ENCODE data around the gene BCORL1.

Gene BCORL1

DNA sequence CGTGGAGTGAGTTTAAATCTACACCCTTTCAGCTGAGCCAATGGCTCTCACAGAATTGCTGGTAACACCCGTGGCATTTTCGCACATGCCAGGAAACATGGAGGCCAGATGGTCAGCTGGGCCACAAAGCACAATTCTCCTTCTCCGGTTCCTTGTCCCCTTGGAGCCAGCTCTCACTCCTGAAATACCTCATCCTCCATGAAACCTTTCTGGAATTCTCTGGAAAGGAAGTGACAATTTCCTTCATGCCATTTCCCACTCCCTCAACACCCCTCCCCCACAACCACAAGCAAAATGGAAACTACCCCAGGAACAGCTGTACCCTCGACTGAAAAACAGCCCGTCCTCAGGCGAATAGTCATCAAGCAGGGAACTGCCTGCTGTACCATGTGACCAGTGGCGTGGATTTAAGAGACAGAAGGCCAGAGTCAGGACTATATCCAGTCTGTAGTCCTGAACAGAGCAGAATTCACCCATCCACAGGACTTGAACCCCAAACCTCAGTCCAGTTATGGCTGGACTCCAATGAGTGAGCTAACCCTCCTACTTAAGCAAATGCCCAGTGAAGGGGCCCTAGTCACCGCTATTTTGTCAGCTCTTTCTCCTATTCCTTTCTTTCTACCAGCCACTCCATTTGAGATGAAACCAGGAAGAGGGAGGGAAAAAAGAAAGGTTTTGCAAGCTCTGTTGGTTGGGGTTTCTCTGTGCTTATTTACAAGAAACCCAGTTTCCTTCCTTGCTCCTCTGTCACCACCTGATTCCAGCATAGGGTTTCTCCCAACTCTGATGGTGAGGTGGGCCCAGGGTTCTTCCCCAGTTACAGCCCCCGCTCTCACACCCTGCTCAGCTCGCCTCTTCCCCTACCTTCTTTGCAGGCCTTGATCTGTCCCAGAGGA lies 103.4 kb downstream of the BCORL1 start:
- no peak overlapping the region for H3K27ac ChIP-seq
- TF ChIP-seq, protein P1, sequence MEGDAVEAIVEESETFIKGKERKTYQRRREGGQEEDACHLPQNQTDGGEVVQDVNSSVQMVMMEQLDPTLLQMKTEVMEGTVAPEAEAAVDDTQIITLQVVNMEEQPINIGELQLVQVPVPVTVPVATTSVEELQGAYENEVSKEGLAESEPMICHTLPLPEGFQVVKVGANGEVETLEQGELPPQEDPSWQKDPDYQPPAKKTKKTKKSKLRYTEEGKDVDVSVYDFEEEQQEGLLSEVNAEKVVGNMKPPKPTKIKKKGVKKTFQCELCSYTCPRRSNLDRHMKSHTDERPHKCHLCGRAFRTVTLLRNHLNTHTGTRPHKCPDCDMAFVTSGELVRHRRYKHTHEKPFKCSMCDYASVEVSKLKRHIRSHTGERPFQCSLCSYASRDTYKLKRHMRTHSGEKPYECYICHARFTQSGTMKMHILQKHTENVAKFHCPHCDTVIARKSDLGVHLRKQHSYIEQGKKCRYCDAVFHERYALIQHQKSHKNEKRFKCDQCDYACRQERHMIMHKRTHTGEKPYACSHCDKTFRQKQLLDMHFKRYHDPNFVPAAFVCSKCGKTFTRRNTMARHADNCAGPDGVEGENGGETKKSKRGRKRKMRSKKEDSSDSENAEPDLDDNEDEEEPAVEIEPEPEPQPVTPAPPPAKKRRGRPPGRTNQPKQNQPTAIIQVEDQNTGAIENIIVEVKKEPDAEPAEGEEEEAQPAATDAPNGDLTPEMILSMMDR (conservative IDR thresholded peaks at IDR 0.05) = no peak

DNA sequence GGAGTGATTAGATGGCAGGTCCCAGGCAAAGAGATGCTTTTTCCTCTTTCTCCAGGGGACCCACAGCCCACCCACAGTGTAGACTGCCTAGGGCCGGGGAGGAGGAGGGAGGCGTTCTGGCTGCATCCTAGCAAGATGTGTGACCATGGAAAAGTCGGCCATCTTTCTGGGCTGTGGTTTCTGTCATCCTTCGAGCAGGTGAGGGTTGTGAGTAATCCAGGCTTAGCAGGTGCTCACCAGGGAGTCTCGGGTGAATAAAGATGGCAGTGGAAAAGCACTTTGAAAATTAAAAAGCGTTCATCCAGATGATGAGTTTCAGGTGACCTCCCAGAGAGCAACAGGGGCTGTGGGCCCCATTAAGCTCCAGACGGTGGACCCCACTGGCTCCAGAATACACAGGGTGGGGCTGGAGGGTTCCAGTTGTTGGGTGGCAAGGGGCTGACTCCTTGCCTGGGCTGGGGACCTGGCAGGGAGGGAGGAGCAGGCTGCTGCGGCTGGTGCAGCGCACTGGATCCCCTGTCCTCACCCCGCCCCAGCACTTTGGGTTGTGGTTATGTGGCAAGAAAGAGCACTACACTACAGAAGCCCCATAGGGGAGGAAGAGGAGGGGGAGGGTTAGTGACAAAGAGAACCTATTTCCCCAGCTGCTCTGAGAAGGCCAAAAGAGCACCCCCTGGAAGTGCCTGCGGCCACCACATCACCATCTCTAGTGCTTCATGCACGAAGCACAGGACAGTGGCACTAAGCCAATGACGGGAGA lies 104.2 kb downstream of the BCORL1 start:
- TF ChIP-seq, protein P1 (conservative IDR thresholded peaks at IDR 0.05) = no peak
- H3K27ac ChIP-seq = no peak overlapping the region

DNA sequence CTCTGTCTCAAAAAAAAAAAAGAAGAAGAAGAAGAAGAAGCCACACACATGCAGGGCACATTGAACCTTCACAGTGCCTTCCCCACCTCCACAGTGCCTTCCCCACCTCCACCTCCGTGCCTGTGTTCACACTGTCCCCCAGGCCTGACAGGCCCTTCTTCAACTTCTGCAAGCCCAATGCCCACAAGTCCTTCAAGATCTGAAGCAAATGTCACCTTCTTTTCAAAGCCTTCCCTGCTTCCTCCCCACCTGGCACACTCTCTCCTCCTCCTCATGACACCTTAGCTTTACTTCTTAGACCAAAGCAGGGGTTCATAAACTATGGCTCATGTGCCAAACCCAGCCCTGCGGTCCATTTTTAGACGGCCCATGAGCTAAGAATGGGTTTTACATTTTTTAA lies 107.9 kb downstream of the BCORL1 start:
- H3K27ac ChIP-seq = no peak overlapping the region
- TF ChIP-seq, protein P1 (conservative IDR thresholded peaks at IDR 0.05) = no peak

DNA sequence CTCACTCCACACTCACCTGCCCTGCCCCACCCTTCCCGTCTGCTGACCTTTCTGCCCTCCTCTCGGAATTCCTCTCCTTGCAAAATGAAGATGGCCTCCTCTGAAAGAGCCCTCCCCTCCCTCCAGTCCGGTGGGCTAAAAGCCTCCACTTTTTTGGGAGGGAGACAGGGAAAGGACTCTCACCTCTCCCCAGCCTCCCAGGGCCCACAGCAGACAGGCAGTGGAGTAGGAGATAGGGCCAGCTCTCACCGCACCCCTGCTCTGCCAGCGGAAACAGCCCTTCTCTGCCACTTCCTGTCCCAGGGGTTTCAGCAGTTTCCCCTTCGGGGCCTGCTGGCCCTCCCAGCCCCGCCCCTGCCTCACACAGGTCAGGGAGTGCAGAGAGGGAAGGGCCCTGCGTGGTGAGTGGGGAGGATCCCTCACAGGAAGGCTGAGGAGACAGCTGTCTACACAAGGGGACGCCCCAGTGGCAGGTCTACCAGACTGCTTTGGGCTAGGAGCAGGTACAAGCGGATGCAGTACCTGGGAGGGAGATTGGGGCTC lies 109.6 kb downstream of the BCORL1 start:
- TF ChIP-seq, protein P1 (conservative IDR thresholded peaks at IDR 0.05) = no peak
- H3K27ac ChIP-seq = no peak overlapping the region

DNA sequence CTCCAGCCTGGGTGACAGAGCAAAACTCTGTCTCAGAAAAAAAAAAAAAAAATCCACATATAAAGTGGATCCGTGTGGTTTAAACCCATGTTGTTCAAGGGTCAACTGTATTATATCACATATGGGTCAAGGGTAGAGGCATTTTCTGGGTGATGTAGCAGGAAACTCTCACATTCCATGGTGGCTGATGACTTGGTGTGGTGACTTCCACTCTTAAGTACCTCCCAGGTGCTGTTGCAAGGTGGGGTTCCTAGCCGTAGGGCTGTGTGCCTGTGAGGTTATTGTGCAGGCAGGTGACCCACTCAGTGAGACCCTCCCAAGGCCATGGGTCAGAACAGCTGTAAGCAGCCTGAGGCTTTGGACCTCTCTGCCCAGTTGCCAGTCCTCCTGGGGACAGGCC lies 110.8 kb downstream of the BCORL1 start:
- TF ChIP-seq, protein P1 (conservative IDR thresholded peaks at IDR 0.05) = no peak
- H3K27ac ChIP-seq = no peak overlapping the region

DNA sequence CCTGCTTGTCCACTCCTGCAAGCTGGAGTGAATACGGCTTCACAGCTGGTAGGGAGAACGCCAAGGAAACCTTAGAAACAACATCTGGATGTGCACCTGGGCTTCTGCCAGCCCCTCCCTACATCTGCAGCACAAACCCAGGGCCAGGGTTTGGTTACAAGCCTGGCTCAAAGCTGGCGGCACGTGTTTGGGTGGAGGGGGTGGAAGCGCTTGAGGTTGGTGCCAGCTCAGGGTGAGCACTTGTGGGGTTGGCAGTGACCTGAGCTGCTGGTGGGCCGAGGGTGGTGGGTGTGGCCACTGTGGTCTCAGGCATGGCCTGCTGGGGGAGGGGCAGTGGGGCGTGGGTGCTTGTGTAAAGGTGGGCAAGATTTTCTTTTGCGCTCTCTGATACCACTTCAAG lies 112.3 kb downstream of the BCORL1 start:
- no peak overlapping the region for H3K27ac ChIP-seq
- TF ChIP-seq, protein P1 (conservative IDR thresholded peaks at IDR 0.05) = no peak
